Fibroblast of lung (primary cell): Measurements from ENCODE around the gene CYP2C9.

ENCODE experiments used
- CTCF ChIP-seq, 2 donors: IDR thresholded peaks in 1 of 2; conservative IDR thresholded peaks in 1 of 2; 1 replicate in 1 of 2; 2 replicates in 1 of 2; pipeline ENCODE4 v1.5.1; 2011 to 2012; ENCODE audit warnings: low read length in 2 of 2, control low read depth in 1 of 2, inconsistent platforms in 1 of 2, low read depth in 1 of 2, mild to moderate bottlenecking in 1 of 2
- EZH2 ChIP-seq: IDR thresholded peaks from 2 replicates; pipeline ENCODE4 v1.5.1; 2012; ENCODE audit warnings: low read length, control low read depth, mild to moderate bottlenecking; ENCODE audit errors: missing control alignments

- TF ChIP-seq CTCF (conservative IDR thresholded peaks at IDR 0.05 in 1 of 2, IDR thresholded peaks at IDR 0.05 in 1 of 2; ENCODE audit: low read depth in 1 of 2, low read length in 2 of 2) (no peak), EZH2 (no peak)
Observed at GRCh38 chr10:94991243-94991888, 52.9 kb downstream of the CYP2C9 start.
